ENCODE data around the gene NCDN.
"Not testable (repeated sequence)": the region's sequence is repeated elsewhere in the genome, so short reads cannot be mapped to it uniquely, and the experiment has no call there.

The NCDN gene

GRCh38 chr1:35577071-35577998 is 19.7 kb downstream of the NCDN start:
- no peak for TF ChIP-seq ZFX (IDR thresholded peaks at IDR 0.05)
- no peak overlapping the region for H3K27ac ChIP-seq

GRCh38 chr1:35580949-35581388 is 23.4 kb downstream of the NCDN start:
- no peak overlapping the region for H3K27ac ChIP-seq
- no peak for TF ChIP-seq CTCF (conservative IDR thresholded peaks at IDR 0.05)
- no peak for TF ChIP-seq ZFX (IDR thresholded peaks at IDR 0.05)

- not testable (repeated sequence) for H3K27ac ChIP-seq
These were observed 24.0 kb downstream of the NCDN start for GRCh38 chr1:35581621-35582020.

GRCh38 chr1:35585281-35585680 is 27.7 kb downstream of the NCDN start:
- H3K27ac ChIP-seq = no peak overlapping the region
- no peak for TF ChIP-seq CTCF (conservative IDR thresholded peaks at IDR 0.05)
- TF ChIP-seq ZFX (IDR thresholded peaks at IDR 0.05) = no peak

- not testable (repeated sequence) for H3K27ac ChIP-seq
These were observed 28.2 kb downstream of the NCDN start for GRCh38 chr1:35585805-35586204.

GRCh38 chr1:35586808-35587207 is 29.2 kb downstream of the NCDN start:
- H3K27ac ChIP-seq = no peak overlapping the region
- TF ChIP-seq CTCF (conservative IDR thresholded peaks at IDR 0.05) (no peak), ZFX (IDR thresholded peaks at IDR 0.05) (no peak)

- TF ChIP-seq CTCF (conservative IDR thresholded peaks at IDR 0.05) = no peak
- TF ChIP-seq ZFX (IDR thresholded peaks at IDR 0.05) = no peak
- no peak overlapping the region for H3K27ac ChIP-seq
These were observed 30.1 kb downstream of the NCDN start for GRCh38 chr1:35587736-35588135.

- TF ChIP-seq CTCF (conservative IDR thresholded peaks at IDR 0.05) = no peak
- no peak for TF ChIP-seq ZFX (IDR thresholded peaks at IDR 0.05)
These were observed 30.8 kb downstream of the NCDN start for GRCh38 chr1:35588197-35588910.

More at GRCh38 chr1:35588197-35588910, 30.8 kb downstream of the NCDN start:
- no peak overlapping the region for H3K27ac ChIP-seq

Data from C4-2B (cell line).